DOHH2 (cell line): ENCODE results near the gene DCANP1.

Experiments used
- EZH2phosphoT487 ChIP-seq: fragments of 200-600 bp; sonication (generic); IDR thresholded peaks from 2 replicates; pipeline ENCODE4 v1.6.1; 2017; ENCODE audit warnings: borderline replicate concordance, mild to moderate bottlenecking, antibody characterized with exemption, low read length, moderate library complexity, mixed read lengths
- TF ChIP-seq, protein P1 (sequence below): fragments of 200-600 bp; sonication (generic); IDR thresholded peaks from one replicate; pipeline ENCODE4 v1.5.1; 2014; ENCODE audit warnings: antibody characterized with exemption, mild to moderate bottlenecking, low read depth, low read length; ENCODE audit not compliant: poor library complexity, severe bottlenecking

DNA sequence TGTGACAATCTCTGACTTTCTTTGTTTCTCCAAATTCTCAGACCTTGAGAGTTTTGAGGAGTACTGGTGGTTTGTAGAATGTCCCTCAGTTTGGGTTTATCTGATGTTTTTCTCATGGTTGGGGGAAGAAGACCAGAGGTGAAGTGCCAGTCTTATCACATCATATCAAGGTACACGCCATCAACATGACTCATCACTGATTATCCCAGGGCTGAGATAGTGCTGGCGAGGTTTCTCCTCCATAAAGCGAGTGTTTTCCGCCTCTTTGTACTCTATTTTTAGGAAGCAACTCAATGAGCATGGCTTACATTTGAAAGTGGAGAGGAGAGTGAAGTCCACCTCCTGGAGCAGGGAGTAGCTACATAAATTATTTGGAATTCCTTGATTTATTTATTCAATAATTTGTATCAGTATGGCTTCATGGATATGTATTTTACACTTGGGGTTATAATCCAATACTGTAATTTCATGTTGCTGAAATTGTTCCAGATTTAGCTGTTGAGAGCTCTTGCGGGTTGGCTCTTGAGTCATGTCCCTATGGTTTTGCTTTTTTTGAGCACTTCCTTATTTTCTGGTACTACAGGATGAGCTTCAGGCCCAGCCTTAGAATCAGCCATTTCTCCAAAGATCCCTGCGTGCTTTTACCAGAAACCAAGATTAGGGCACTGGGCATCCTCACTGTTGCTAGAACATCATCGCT is 23.9 kb downstream of the DCANP1 start:
- TF ChIP-seq, protein P1, sequence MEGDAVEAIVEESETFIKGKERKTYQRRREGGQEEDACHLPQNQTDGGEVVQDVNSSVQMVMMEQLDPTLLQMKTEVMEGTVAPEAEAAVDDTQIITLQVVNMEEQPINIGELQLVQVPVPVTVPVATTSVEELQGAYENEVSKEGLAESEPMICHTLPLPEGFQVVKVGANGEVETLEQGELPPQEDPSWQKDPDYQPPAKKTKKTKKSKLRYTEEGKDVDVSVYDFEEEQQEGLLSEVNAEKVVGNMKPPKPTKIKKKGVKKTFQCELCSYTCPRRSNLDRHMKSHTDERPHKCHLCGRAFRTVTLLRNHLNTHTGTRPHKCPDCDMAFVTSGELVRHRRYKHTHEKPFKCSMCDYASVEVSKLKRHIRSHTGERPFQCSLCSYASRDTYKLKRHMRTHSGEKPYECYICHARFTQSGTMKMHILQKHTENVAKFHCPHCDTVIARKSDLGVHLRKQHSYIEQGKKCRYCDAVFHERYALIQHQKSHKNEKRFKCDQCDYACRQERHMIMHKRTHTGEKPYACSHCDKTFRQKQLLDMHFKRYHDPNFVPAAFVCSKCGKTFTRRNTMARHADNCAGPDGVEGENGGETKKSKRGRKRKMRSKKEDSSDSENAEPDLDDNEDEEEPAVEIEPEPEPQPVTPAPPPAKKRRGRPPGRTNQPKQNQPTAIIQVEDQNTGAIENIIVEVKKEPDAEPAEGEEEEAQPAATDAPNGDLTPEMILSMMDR, result no peak
- no peak for TF ChIP-seq EZH2phosphoT487
